CD4-positive, alpha-beta T cell treated with Interleukin-4 for 4 hours (primary cell): ENCODE measurements around the gene ARHGEF16.
A peak's percentile ranks its signal among the peaks of the same experiment; 100 is the strongest.

Experiments
- DNase-seq: peaks from one replicate; pipeline ENCODE4 v3.0.0-alpha.2; 2020

The ARHGEF16 gene

DNA sequence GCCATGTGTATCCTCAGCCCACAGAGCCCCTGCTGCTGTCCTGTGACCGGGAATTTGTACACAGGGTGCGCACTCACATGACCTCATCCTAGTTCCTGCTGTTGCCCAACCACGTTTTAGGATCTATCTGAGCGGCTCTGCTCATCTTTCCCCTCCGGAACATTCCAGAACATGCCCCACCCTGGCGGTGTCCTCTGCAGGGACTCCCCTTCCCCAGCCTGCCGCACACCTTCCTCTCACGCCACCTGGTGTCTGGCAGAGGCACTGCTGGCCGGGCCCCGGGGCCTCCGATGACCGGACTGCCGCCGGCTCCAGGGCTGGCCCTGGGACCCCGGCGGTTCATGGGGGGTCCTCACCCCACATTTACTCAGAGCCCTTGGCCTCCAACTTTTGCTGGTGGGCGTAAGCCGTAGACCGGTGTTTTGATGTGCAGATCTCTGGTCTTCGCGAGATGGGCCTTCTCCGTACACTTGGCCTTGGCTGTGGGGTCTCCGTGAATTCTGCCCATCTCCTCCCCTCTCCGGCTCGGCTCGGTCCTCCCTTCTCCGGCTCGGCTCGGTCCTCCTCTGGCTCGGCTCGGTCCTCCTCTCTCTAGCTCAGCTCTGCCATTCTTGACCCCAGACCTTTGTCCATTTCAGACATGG lies 29.5 kb downstream of the ARHGEF16 start:
- no peak for DNase-seq

- no peak for DNase-seq
These were observed 30.6 kb downstream of the ARHGEF16 start for GRCh38 chr1:3485016-3485415.

- DNase-seq = no peak
These were observed 34.0 kb downstream of the ARHGEF16 start for GRCh38 chr1:3488432-3488831.

GRCh38 chr1:3490046-3490745 lies 35.7 kb downstream of the ARHGEF16 start:
- DNase-seq = no peak

- DNase-seq = peak; percentile 58
These were observed 37.1 kb downstream of the ARHGEF16 start for GRCh38 chr1:3491291-3492246.

DNA sequence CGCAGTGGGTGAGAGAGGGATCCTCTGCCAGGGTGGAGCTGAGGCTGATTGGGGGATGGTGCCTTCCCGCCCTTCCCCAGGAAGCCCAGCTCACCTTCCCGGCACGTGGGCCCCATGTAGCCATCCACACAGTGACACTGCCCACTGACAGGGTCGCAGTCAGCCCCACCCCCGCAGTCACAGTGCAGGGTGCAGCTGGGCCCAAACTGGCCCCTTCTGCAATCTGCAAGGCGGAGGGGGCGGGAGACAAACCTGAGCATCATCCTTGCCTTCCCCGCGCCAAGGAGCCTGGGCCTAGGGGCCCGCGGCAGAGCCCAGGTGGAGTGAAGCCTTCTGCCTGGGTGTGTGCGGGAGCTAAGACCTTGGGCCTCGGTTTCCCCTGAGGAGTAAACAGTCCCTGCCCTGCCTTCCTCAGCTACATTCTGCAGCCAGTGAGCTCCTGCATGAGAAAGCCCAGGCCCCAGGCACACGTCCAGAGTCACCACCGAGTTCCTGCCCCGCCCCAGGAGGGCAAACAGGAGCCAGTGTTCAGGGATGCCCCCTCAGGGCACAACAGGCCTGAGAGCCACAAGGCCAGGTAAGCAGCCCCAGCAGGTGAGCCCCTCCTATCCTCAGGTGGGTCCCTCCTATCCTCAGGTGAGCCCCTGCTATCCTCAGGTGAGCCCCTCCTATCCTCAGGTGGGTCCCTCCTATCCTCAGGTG lies 38.2 kb downstream of the ARHGEF16 start:
- no peak for DNase-seq

DNA sequence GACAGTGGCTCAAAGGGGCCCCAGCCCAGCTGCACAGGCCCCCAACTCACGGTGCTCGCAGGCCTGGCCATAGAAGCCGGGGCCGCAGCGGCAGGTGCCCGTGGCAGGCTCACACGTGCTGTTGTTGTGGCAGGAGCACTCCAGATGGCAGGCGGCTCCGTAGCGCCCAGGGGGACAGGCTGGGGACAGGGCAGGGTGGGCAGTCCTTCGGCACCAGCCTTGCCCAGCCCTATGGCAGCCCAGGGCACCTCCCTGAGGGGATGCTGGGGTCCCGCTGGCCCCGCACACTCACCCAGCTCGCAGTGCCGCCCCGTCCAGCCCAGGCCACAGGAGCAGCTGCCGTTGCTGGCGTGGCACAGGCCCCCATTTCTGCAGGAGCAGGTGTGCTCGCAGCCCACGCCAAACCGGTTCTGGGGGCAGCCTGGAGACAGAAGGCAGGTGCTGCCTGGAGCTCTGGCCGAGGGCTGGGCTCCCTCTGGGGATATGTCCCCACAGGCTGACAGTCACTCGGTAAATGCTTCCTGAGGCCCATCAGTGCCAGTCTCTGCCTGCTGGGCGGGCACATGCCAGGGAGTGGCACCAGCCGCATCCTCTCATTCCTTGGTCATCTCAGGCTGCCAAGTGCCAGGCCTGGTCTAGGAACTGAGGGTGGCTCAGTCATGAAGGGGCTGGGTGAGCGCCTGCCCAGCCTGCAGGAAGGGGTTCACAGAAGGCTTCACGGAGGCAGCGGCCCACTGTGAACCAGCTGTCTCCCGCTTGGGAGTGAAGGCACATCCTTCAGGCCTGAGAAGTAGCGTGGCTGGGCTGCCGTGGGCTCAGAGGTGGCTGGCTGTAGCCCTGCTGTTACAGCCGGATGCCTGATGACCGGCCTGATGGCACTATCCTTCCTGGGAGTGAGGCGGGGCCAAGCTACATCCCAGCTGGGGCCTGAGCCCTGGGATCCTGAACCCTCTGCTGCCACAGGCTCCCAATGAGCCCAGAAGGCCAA lies 40.1 kb downstream of the ARHGEF16 start:
- no peak for DNase-seq

DNA sequence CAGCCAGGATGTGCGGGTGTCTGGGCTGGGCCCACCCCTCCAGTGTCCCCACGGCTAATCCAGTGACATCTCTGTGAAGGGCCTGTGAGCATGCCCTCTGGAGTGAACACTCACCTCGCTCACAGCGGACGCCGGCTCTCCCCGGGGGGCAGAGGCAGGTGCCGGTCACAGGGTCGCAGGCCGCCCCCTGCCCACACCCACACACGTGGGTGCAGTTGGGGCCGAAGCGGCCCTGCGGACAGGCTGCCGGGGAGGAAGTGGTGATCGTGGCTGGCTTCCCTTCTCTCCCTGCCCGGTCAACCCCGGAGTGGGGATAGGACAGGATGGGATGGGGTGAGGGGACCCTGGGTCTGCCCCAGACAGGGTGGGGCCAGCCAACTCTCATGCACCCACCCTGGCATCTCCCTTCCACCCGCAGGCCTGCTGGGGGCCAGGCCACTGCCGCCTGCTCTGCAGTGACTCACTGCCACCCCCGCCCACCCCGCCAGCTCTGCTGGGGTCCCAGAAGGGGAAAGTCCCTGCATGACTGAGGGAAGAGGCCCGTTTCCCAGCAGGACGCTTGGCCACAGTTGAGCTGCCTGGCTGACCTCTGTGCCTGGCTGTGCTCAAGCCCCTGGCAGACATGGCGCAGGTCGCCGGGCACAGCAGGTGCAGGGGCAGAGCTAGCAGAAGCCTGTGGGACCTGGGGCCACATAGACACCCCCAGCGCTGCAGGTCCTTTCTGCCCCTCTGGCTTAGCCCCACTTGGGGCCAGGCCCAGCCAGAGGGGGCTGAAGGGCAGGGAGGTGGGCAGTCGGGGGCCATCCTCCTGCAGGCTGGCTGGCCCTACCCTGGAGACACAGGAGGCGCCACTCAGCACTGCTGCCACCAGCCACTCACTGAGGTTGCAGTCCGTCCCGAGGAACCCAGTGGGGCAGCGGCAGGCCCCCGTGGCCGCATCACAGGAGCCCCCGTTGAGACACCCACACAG lies 41.6 kb downstream of the ARHGEF16 start:
- no peak for DNase-seq

- DNase-seq = no peak
These were observed 42.5 kb downstream of the ARHGEF16 start for GRCh38 chr1:3496916-3497315.

DNA sequence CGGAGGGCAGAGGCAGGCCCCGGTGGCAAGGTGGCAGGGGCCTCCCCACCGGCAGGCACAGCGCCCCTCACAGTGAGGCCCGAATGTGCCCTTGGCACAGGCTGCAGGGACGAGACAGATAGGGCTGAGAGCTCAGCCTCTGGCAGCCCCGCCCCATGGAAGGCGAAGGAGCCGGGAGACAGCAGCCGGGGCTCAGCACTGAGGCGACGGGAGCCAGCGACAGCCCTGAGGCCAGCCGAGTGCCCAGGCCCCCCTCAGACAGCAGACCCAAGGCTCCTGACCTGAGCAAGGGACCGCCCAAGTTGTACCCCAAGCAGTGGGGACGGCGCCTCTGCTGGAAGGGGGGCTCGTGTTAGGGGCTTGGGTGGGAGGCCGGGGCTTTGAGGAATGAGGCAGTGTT lies 43.1 kb downstream of the ARHGEF16 start:
- DNase-seq = no peak

DNA sequence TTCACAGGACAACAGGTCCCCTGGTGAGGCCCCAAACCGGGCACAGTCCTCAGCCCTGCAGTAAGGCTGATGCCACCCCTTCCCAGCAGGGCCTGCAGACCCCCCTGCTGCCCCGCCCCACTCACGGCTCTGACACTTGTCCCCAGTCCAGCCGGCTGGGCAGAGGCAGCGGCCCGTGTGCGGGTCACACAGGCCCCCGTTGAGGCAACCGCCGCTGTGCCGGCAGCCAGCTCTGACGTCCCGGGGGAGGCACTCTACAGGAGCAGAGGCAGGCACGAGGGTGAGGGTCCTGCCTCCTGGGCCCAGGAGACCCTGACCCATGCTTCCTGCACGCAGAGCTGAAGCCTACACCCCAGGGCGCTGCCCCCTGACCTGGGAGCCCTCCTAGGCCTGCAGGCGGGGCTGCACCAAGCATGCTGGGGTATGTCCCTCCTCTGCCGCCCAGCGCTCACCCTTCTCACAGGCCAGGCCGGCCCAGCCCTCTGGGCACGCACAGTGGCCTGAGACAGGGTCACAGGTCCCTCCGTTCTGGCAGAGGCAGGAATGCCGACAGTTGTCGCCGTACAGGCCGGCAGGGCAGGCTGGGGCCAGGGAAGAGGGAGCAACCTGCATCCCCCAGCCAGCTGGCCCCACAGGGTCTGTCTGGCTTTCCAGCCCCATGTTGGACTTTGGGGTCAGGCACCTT lies 43.9 kb downstream of the ARHGEF16 start:
- DNase-seq = no peak

DNA sequence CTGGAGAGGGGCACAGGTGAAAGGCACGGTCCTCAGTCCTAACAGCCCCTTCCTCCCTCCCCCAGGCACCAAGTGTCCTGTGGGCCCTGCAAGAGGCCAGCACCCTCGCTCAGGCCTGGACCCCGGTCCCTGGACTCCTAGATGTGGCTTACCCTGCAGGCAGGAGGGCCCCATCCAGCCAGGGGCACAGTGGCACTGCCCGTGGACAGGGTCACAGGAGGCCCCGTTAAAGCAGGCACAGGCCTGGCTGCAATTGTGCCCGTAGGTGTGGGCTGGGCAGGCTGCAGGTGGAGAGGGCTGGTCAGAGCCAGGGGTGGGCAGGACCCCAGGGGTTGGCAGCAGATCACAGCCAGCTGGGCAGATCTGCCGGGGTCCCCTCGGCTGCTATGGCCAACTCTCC lies 44.5 kb downstream of the ARHGEF16 start:
- no peak for DNase-seq

DNA sequence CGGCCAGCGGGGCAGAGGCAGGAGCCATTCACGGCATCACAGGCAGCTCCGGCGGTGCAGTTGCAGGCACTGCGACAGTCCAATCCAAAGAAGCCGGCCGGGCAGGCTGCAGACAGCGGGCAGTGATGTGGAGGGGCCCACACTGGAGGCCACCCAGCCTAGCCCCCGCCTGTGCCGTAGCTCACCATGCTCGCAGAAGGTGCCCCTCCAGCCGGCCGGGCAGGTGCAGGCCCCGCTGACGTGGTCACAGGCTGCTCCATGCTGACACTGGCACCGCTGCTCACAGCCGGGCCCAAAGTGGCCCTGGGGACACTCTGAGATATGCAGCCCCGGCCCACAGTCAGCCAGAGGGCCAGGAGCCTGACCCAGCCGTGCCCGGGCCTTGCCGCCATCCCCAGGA lies 45.1 kb downstream of the ARHGEF16 start:
- DNase-seq = no peak

DNA sequence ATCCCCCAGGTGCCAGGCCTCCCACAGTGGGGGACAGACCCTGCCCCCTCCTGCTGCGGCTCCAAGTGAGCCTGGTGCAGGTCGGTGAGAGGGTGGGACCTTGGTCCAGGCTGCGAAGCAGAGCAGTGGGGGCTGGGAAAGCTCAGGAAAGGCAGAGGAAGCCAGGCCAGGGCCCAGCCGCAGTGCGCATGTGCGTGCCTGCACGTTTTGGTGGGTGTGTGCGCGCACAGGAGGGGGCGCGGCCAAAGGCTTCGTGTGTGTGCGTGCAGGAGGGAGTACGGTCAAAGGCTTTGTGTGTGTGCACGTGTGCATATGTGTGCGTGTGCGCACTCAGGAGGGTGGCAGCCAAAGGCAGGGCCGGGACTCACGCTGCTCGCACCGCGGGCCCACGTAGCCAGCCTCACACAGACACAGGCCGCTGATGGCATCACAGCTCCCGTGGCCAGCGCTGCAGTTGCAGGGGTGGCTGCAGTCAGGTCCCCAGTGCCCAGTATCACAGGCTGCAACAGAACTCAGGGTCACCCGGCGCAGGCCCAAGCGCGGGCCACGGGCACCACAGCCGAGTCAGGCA lies 45.9 kb downstream of the ARHGEF16 start:
- no peak for DNase-seq

DNA sequence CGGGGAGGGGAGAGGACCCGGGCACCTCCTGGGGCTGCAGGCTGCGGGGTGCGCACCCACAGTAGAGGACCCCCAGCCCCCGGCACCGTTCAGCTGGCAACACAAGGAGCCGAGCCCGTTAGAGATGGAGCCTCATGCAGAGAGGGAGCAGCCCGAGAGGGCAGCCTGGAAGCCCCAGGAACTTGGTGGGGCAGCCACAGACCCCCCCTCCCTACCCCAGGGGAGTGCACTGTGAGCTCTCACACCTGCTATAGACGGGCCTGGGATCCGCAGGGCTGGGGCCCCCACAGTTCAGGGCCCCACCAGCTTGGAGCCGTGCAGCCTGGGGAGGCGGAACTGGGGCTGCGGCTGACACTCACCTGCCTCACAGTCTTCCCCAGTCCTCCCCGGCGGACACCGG lies 47.0 kb downstream of the ARHGEF16 start:
- DNase-seq = no peak

DNA sequence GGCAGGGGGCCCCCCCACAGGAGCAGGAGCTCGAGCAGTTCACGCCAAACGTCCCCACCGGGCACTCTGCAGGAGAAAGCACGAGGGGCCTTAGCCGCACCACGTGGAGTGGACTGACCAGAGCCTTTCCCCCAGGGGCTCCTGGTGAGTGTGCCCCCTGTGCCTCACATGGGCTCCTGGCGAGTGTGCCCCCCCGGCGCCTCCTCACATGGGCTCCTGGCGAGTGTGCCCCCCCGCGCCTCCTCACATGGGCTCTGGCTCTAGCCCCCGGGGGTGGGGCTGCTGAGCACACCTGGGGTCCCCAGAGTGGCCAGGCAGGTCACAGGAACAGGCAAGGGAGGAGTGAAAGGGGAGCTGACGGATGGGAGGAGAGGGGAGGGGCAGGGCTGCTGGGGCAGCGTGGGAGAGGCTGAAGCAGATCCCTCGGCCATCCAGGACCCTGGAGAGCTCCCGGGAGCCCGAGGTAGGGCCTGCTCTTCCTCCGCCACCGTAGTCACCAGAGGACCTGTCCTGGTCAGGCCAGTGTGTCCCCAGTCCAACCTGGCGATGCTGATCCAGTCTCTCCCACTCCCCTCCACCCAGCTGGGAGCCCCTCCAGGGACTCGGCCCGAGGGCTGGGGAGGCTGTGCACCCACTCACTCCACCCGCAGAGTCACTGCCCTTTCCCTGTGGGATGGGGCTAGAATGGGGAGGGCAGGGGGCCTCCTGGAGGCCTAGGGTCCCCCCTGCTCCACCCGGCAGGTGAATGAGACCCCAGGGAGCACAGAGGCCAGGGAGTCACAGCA lies 47.6 kb downstream of the ARHGEF16 start:
- DNase-seq = no peak

- DNase-seq = no peak
These were observed 48.4 kb downstream of the ARHGEF16 start for GRCh38 chr1:3502641-3503524.

GRCh38 chr1:3503525-3503886 lies 49.0 kb downstream of the ARHGEF16 start:
- no peak for DNase-seq
